ENCODE data around the gene PTPRQ. TPM values are rescaled to one million over a fixed set of nuclear protein-coding genes. Genes with fewer than 3 reads are reported as not detected.
"Not testable (repeated sequence)": the region's sequence is repeated elsewhere in the genome, so short reads cannot be mapped to it uniquely, and the experiment has no call there.

Gene PTPRQ
- total RNA-seq, 1 donor: not detected

GRCh38 chr12:80442426-80443222, 1.4 kb upstream of the PTPRQ start:
- H3K9me3 ChIP-seq (ENCODE audit: low read depth, low read length): peaks cover 7% of the 10 kb centered on the region
- H3K4me1 ChIP-seq (ENCODE audit: insufficient read depth, low read length): no peaks in the 10 kb centered on the region
- H3K4me3 ChIP-seq (ENCODE audit: low read length): no peak overlapping the region
- H3K27me3 ChIP-seq (ENCODE audit: insufficient read depth, low read length): no peaks in the 10 kb centered on the region

GRCh38 chr12:80445083-80445793, 1.2 kb downstream of the PTPRQ start:
- Histone ChIP-seq H3K4me3 (ENCODE audit: low read length) (no peak overlapping the region), H3K27me3 (ENCODE audit: insufficient read depth, low read length) (no peaks in the 10 kb centered on the region), H3K9me3 (ENCODE audit: low read depth, low read length) (peaks cover 7% of the 10 kb centered on the region), H3K4me1 (ENCODE audit: insufficient read depth, low read length) (no peaks in the 10 kb centered on the region)

GRCh38 chr12:80456513-80456912, 12.5 kb downstream of the PTPRQ start:
- Histone ChIP-seq H3K4me3 (ENCODE audit: low read length) (no peak overlapping the region), H3K27me3 (ENCODE audit: insufficient read depth, low read length) (no peaks in the 10 kb centered on the region), H3K9me3 (ENCODE audit: low read depth, low read length) (no peaks in the 10 kb centered on the region), H3K4me1 (ENCODE audit: insufficient read depth, low read length) (no peaks in the 10 kb centered on the region)

DNA sequence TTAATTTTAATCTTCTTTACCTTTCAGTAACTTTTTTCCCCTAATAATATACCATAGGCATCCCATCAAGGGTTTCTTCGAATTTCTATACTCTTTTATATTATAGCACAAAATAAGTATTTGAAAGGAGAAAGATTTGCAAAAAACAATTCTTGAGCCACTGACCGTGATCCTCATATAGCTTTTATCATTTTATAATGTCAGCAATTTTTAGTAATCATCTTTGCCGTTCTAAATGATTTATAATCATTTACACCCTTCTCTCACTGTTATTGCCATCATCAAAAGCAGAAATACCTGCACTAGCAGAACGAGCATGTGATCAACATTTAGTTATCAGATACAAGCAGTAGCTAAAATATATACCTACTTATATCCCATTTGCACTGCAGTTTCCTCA, 16.9 kb downstream of the PTPRQ start:
- Histone ChIP-seq H3K9me3 (ENCODE audit: low read depth, low read length) (no peaks in the 10 kb centered on the region), H3K4me3 (ENCODE audit: low read length) (no peak overlapping the region), H3K27me3 (ENCODE audit: insufficient read depth, low read length) (no peaks in the 10 kb centered on the region), H3K4me1 (ENCODE audit: insufficient read depth, low read length) (no peaks in the 10 kb centered on the region)

- H3K4me1 ChIP-seq (ENCODE audit: insufficient read depth, low read length); H3K27me3 ChIP-seq (ENCODE audit: insufficient read depth, low read length); H3K9me3 ChIP-seq (ENCODE audit: low read depth, low read length); H3K4me3 ChIP-seq (ENCODE audit: low read length): not testable (repeated sequence)
These were observed 17.8 kb downstream of the PTPRQ start for GRCh38 chr12:80461851-80462250.

GRCh38 chr12:80469681-80470080, 25.6 kb downstream of the PTPRQ start:
- Histone ChIP-seq H3K9me3 (ENCODE audit: low read depth, low read length) (no peaks in the 10 kb centered on the region), H3K4me1 (ENCODE audit: insufficient read depth, low read length) (no peaks in the 10 kb centered on the region), H3K27me3 (ENCODE audit: insufficient read depth, low read length) (no peaks in the 10 kb centered on the region), H3K4me3 (ENCODE audit: low read length) (no peak overlapping the region)

DNA sequence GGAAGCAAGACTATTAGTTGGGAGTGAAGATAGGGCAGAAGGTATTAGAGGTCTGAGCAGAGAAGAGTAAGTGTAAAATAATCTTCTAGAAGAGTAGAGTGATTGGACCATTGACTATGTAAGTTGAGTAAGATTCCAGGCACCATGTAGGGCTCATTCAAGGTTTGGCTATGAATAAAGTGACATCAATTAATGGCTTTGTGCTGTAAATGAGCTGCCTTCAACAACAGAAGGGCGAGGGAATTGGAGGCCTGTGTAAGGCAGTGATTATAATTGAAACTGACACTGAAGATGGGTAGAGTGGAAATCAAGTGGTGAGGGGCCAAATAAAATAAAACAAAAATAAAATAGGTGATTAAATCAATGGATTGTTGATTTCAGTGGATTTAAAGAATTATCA, 26.4 kb downstream of the PTPRQ start:
- Histone ChIP-seq H3K27me3 (ENCODE audit: insufficient read depth, low read length) (no peaks in the 10 kb centered on the region), H3K4me1 (ENCODE audit: insufficient read depth, low read length) (no peaks in the 10 kb centered on the region), H3K9me3 (ENCODE audit: low read depth, low read length) (no peaks in the 10 kb centered on the region), H3K4me3 (ENCODE audit: low read length) (no peak overlapping the region)

GRCh38 chr12:80472236-80472635, 28.2 kb downstream of the PTPRQ start:
- H3K4me1 ChIP-seq (ENCODE audit: insufficient read depth, low read length): no peaks in the 10 kb centered on the region
- H3K27me3 ChIP-seq (ENCODE audit: insufficient read depth, low read length): no peaks in the 10 kb centered on the region
- H3K4me3 ChIP-seq (ENCODE audit: low read length): no peak overlapping the region
- no peaks in the 10 kb centered on the region for H3K9me3 ChIP-seq (ENCODE audit: low read depth, low read length)

DNA sequence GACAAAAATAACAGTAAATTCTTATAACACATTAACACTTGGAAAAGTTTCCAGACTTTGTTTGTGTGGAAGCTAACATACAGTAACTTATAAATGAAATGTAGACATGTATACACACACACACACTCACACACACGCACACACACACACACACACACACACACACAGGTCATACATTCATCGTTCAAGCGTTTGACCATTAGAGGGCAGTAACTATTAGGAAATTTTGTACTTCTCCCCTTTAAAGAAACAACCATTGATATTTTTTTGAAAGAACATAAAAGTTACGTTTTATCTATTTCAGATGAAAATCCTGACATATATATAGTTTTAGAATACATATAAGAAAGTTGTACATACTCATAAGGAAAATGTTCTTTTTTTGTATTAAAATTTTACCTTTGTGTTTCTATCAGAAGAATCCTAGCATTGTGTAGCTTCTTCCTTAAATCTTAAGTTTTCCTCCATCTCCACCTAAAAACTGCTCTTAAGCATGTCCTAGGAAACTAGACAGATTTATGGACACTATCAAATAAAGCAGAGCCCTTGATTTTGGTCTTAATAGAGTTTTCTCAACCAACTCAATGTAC, 29.0 kb downstream of the PTPRQ start:
- H3K4me1 ChIP-seq (ENCODE audit: insufficient read depth, low read length): no peaks in the 10 kb centered on the region
- H3K27me3 ChIP-seq (ENCODE audit: insufficient read depth, low read length): no peaks in the 10 kb centered on the region

GRCh38 chr12:80477521-80478145, 33.6 kb downstream of the PTPRQ start:
- H3K27me3 ChIP-seq (ENCODE audit: insufficient read depth, low read length); H3K4me3 ChIP-seq (ENCODE audit: low read length); H3K4me1 ChIP-seq (ENCODE audit: insufficient read depth, low read length); H3K9me3 ChIP-seq (ENCODE audit: low read depth, low read length): not testable (repeated sequence)

More for the DNA sequence above, 29.0 kb downstream of the PTPRQ start:
- H3K4me3 ChIP-seq (ENCODE audit: low read length): no peak overlapping the region
- H3K9me3 ChIP-seq (ENCODE audit: low read depth, low read length): no peaks in the 10 kb centered on the region

DNA sequence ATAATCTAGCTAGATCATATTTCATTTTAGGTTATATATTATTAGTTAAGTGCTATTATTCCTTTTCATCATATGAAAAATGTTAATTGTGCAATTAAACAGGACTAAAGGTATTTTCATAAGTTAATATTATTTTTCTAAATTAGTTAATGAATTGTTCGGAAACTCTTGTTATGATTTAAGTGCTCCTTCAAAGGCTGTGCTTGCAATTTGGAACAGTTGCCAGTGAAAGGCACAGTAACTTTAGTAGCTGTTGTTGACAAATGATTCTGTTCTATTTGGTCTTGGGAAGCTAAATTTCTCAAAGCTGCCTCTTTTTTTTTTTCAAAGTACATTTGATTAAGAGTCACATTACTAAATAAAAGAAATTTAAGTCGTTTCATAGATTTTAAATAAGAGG, 40.7 kb downstream of the PTPRQ start:
- H3K27me3 ChIP-seq (ENCODE audit: insufficient read depth, low read length): no peaks in the 10 kb centered on the region
- no peaks in the 10 kb centered on the region for H3K9me3 ChIP-seq (ENCODE audit: low read depth, low read length)
- H3K4me3 ChIP-seq (ENCODE audit: low read length): no peak overlapping the region
- H3K4me1 ChIP-seq (ENCODE audit: insufficient read depth, low read length): no peaks in the 10 kb centered on the region

DNA sequence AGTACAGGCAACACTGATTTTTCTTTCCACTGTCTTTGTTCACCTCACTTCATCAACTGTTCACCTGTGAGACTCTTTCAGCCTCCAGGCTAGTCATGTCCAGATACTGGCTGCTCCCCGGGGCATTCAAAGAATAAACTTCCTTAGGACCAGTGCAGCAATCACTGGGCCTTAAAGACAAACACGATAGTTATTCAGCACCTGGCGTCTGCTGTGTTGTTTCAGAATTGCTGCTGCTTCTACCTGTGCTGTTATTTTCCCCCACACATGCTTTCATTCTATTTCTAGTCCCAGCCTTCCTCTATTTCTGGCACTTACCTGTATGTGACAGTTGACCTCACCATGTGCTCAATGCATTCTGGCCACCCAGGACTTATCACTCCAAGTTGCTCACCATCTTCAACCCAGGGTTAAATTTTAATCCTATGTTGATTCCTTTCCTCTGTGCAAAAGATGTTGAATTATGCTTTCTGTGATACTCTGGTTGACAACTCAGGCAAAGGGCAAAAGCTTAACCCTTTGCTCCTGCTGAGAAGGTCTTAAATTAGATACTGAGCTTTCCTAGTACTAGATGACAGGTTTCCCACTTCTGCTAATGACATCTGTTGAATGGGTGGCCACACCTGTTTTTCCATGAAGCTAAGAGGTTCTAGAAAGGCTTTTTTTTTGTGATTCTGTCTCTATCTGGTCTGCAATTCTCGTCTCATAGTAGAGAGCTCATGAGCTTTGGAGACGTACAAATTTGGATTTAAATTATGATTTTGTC, 41.4 kb downstream of the PTPRQ start:
- Histone ChIP-seq H3K4me1 (ENCODE audit: insufficient read depth, low read length) (no peaks in the 10 kb centered on the region), H3K27me3 (ENCODE audit: insufficient read depth, low read length) (no peaks in the 10 kb centered on the region), H3K9me3 (ENCODE audit: low read depth, low read length) (no peaks in the 10 kb centered on the region), H3K4me3 (ENCODE audit: low read length) (no peak overlapping the region)

DNA sequence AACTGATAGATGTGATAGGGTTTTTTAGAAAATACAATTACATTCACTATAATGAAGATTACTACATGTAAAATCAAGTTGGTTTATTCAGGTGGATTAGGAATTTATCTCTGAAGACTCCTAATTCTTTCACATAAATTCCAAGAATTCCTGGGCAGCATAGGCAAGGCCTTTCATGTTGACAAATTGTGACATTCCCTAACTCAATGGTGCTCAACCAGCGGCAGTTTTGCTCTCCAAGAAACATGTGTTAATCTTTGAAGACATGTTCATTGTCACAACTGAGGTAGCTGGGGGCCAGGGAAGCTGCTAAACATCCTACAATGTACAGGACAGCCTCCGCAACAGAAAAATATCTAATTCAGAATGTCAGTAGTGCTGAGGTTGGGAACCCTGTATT, 46.3 kb downstream of the PTPRQ start:
- H3K27me3 ChIP-seq (ENCODE audit: insufficient read depth, low read length): no peaks in the 10 kb centered on the region
- no peak overlapping the region for H3K4me3 ChIP-seq (ENCODE audit: low read length)
- H3K9me3 ChIP-seq (ENCODE audit: low read depth, low read length): no peaks in the 10 kb centered on the region
- H3K4me1 ChIP-seq (ENCODE audit: insufficient read depth, low read length): no peaks in the 10 kb centered on the region

- H3K9me3 ChIP-seq (ENCODE audit: low read depth, low read length): no peaks in the 10 kb centered on the region
- H3K4me1 ChIP-seq (ENCODE audit: insufficient read depth, low read length): no peaks in the 10 kb centered on the region
- H3K27me3 ChIP-seq (ENCODE audit: insufficient read depth, low read length): no peaks in the 10 kb centered on the region
- no peak overlapping the region for H3K4me3 ChIP-seq (ENCODE audit: low read length)
These were observed 47.1 kb downstream of the PTPRQ start for GRCh38 chr12:80491166-80491565.

- no peaks in the 10 kb centered on the region for H3K4me1 ChIP-seq (ENCODE audit: insufficient read depth, low read length)
- no peaks in the 10 kb centered on the region for H3K27me3 ChIP-seq (ENCODE audit: insufficient read depth, low read length)
- H3K4me3 ChIP-seq (ENCODE audit: low read length): no peak overlapping the region
- no peaks in the 10 kb centered on the region for H3K9me3 ChIP-seq (ENCODE audit: low read depth, low read length)
These were observed 49.4 kb downstream of the PTPRQ start for GRCh38 chr12:80493466-80493865.
